ENCODE results near the gene CALN1.

DNA sequence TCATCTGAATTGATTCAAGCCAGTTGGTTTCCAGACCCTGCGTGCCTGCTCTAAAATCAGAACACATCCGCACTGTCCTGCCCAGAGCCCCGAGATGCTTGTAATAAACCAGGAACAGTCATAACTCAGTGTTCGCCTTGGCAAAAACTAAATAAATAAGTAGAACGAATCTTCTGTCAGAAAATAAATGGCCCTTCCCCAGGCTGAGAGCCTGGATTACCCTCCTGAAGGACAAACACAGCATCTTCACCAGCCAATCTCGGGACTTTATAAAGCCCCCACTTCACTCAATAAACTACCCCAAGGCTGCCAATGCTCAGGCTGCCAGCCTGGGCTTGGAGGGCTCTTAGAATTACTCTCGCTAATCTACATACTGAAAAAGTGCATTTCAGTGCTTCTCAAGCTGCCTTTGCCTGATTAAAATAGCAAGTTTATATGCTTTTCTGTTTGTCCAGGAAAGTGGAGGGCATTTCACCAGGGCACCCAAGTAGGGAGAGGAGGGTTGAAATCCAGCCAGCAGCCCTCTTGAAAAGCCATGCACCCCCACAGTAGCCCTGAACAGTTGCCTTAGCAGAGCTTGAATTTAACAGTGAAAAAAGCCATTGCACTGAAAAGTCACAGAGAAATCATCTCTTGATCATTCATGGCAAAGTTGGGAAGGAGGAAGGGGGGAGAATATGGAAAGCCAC is 136.6 kb downstream of the CALN1 start:
- TF ChIP-seq, protein P1, sequence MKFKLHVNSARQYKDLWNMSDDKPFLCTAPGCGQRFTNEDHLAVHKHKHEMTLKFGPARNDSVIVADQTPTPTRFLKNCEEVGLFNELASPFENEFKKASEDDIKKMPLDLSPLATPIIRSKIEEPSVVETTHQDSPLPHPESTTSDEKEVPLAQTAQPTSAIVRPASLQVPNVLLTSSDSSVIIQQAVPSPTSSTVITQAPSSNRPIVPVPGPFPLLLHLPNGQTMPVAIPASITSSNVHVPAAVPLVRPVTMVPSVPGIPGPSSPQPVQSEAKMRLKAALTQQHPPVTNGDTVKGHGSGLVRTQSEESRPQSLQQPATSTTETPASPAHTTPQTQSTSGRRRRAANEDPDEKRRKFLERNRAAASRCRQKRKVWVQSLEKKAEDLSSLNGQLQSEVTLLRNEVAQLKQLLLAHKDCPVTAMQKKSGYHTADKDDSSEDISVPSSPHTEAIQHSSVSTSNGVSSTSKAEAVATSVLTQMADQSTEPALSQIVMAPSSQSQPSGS (IDR thresholded peaks at IDR 0.05; ENCODE audit: low read length), result no peak
- TF ChIP-seq CTCF (IDR thresholded peaks at IDR 0.05; ENCODE audit: control extremely low read depth in 1 of 3, insufficient read depth in 1 of 3, low read depth in 1 of 3, low read length in 3 of 3) (no peak), POLR2A (IDR thresholded peaks at IDR 0.05; ENCODE audit: control extremely low read depth in 1 of 2, low read depth in 2 of 2, low read length in 2 of 2) (no peak), MAFK (IDR thresholded peaks at IDR 0.05; ENCODE audit: low read depth, low read length) (no peak), ZNF274 (IDR thresholded peaks at IDR 0.05; ENCODE audit: borderline replicate concordance, extremely low read depth, low read length) (no peak), SP1 (IDR thresholded peaks at IDR 0.05; ENCODE audit: low read depth, low read length) (no peak), CREB1 (IDR thresholded peaks at IDR 0.05) (no peak), BRCA1 (IDR thresholded peaks at IDR 0.05; ENCODE audit: low read depth, low read length) (no peak), TAF1 (IDR thresholded peaks at IDR 0.05; ENCODE audit: low read depth, low read length) (no peak), SIN3A (conservative IDR thresholded peaks at IDR 0.05 in 1 of 2, IDR thresholded peaks at IDR 0.05 in 1 of 2; ENCODE audit: low read depth in 1 of 2, low read length in 2 of 2) (no peak)

All from H1 (cell line).